GM12878 (cell line): ENCODE measurements around the gene TPP2. TPM values are rescaled to one million over a fixed set of nuclear protein-coding genes. Genes with fewer than 3 reads are reported as not detected.

Source experiments
- ATAC-seq: fragments of 200-7000 bp; cut with Tn5 transposase; 3 replicates; pipeline ENCODE4 v1.9.1; 2020; ENCODE audit warnings: mild to moderate bottlenecking, moderate library complexity
- BruUV-seq: library from RNA; stranded (reverse); fragments of 400-500 nt; replicated peaks from 2 replicates; lab custom pipeline; 2021; lab: Mats Ljungman, UMichigan
- CTCF ChIA-PET: fragments of 300-600 bp; sonication (Branson Sonifier 250); formaldehyde crosslinking; extraction: SDS; loops from one replicate; lab custom pipeline; 2021; ENCODE audit warnings: inconsistent platforms; lab: Yijun Ruan, JAX
- POLR2A ChIA-PET: fragments of 350-600 bp; formaldehyde crosslinking; extraction: SDS; loops from one replicate; lab custom pipeline; 2021; ENCODE audit warnings: inconsistent platforms; lab: Charles Lee
- RAD21 ChIA-PET: fragments of 300-600 bp; sonication (Branson Sonifier 250); formaldehyde crosslinking; loops from one replicate; lab custom pipeline; 2023; ENCODE audit warnings: antibody characterized with exemption; ENCODE audit not compliant: unreplicated experiment; lab: Charles Lee
- SMC1A ChIA-PET: fragments of 300-600 bp; sonication (Branson Sonifier 250); formaldehyde crosslinking; loops from one replicate; lab custom pipeline; 2023; ENCODE audit not compliant: unreplicated experiment, uncharacterized antibody; lab: Charles Lee
- DNase-seq: peaks from one replicate; pipeline ENCODE4 v3.0.0-alpha.2; 2011; ENCODE audit warnings: low read depth, low spot score
- FAIRE-seq: peaks from 3 replicates; lab custom pipeline; 2011; peaks lifted over from hg19 to GRCh38; lab: Jason Lieb, UNC
- H2AFZ ChIP-seq: 2 replicates; pipeline ENCODE4 v1.6.0; 2011; ENCODE audit warnings: low read depth, low read length, control low read depth; ENCODE audit not compliant: control insufficient read depth
- H3K27ac ChIP-seq: 2 replicates; pipeline ENCODE4 v1.5.1; 2011; ENCODE audit warnings: control low read depth; ENCODE audit not compliant: control insufficient read depth, insufficient read depth
- H3K27me3 ChIP-seq, 2 experiments: replicated peaks in 1 of 2; 2 replicates each; pipeline versions ENCODE4 v1.6.0 to v1.6.1; 2011; ENCODE audit warnings: low read length in 1 of 2; ENCODE audit not compliant: control insufficient read depth in 2 of 2, insufficient read depth in 2 of 2
- H3K36me3 ChIP-seq, 2 experiments: 2 replicates each; pipeline ENCODE4 v1.5.1; 2011; ENCODE audit warnings: low read length in 1 of 2; ENCODE audit not compliant: control insufficient read depth in 2 of 2, insufficient read depth in 2 of 2
- H3K4me1 ChIP-seq: 2 replicates; pipeline ENCODE4 v1.6.1; 2011; ENCODE audit warnings: mild to moderate bottlenecking, low read length, moderate library complexity, mixed read lengths; ENCODE audit not compliant: control insufficient read depth, insufficient read depth
- H3K4me2 ChIP-seq: 2 replicates; pipeline ENCODE4 v1.6.0; 2011; ENCODE audit warnings: control low read depth; ENCODE audit not compliant: control insufficient read depth, insufficient read depth
- H3K4me3 ChIP-seq: fragments of 200-600 bp; sonication (generic); 2 replicates; pipeline ENCODE4 v1.5.1; 2016
- H3K79me2 ChIP-seq: 2 replicates; pipeline ENCODE4 v1.6.0; 2011; ENCODE audit warnings: low read length; ENCODE audit not compliant: control insufficient read depth, insufficient read depth
- H3K9ac ChIP-seq: 2 replicates; pipeline ENCODE4 v1.8.0; 2011; ENCODE audit warnings: low read length, control low read depth, mixed read lengths; ENCODE audit not compliant: control insufficient read depth, insufficient read depth
- H3K9me3 ChIP-seq: replicated peaks from 3 replicates; pipeline ENCODE4 v1.5.1; 2011; ENCODE audit warnings: mild to moderate bottlenecking, low read length; ENCODE audit not compliant: control insufficient read depth, insufficient read depth
- H4K20me1 ChIP-seq: 2 replicates; pipeline ENCODE4 v1.6.0; 2011; ENCODE audit not compliant: control insufficient read depth, insufficient read depth
- GABPA ChIP-seq: IDR thresholded peaks from 2 replicates; pipeline ENCODE4 v1.6.1; 2014; ENCODE audit warnings: antibody characterized with exemption, low read depth, mild to moderate bottlenecking, inconsistent platforms
- IRF4 ChIP-seq: IDR thresholded peaks from 2 replicates; pipeline ENCODE4 v1.6.1; 2011; ENCODE audit warnings: low read depth, low read length
- KLF5 ChIP-seq: fragments of 450-650 bp; IDR thresholded peaks from 2 replicates; pipeline ENCODE4 v1.6.1; 2014; ENCODE audit warnings: mild to moderate bottlenecking; ENCODE audit not compliant: partially characterized antibody
- MEF2A ChIP-seq: IDR thresholded peaks from 2 replicates; pipeline ENCODE4 v1.6.1; 2011; ENCODE audit warnings: low read depth, mild to moderate bottlenecking, low read length, moderate library complexity; ENCODE audit not compliant: insufficient read depth
- MYB ChIP-seq: fragments of 150-350 bp; IDR thresholded peaks from 2 replicates; pipeline ENCODE4 v1.6.1; 2014; ENCODE audit warnings: mild to moderate bottlenecking, low read depth, low read length, borderline replicate concordance
- NFXL1 ChIP-seq: fragments of 450-650 bp; IDR thresholded peaks from 2 replicates; pipeline ENCODE4 v1.6.1; 2017; ENCODE audit warnings: antibody characterized with exemption, mild to moderate bottlenecking, borderline replicate concordance
- TAF1 ChIP-seq: IDR thresholded peaks from 2 replicates; pipeline ENCODE4 v1.6.1; 2011; ENCODE audit warnings: mild to moderate bottlenecking, low read depth, low read length, borderline replicate concordance
- ZZZ3 ChIP-seq: IDR thresholded peaks from 2 replicates; pipeline ENCODE4 v1.6.1; 2011; ENCODE audit warnings: low read depth; ENCODE audit not compliant: control insufficient read depth, insufficient read length
- WGBS: methylation state at CpG from one replicate; pipeline ENCODE4 v1.1.6; 2016; ENCODE audit warnings: low lambda C conversion rate; ENCODE audit not compliant: insufficient replicate concordance, insufficient coverage; ENCODE audit errors: missing lambda C conversion rate; 5-methylcytosine and 5-hydroxymethylcytosine counted together
- in situ Hi-C: fragments of 300-500 bp; cut with MboI; formaldehyde crosslinking; loops from 9 replicates; pipeline ENCODE4 v1.14.3; 2018; ENCODE audit warnings: mixed read lengths
- intact Hi-C: fragments of 100-400 bp; cut with micrococcal nuclease; formaldehyde crosslinking; loops from one replicate; pipeline ENCODE4 v1.14.2; 2022; ENCODE audit not compliant: unreplicated experiment
- polyA plus RNA-seq, 11 experiments: library from polyadenylated mRNA; depleted of rRNA in 4 of 11; unstranded in 6 of 11; stranded (reverse) in 5 of 11; fragments of >200 nt; fragmentation: Nextera tagmentation in 4 of 11; fragmentation: Illumina TruSeq in 1 of 11; extraction: Ambion mirVana in 4 of 11; extraction: Trizol in 1 of 11; gene quantifications; 1 replicate in 1 of 11; 2 replicates in 10 of 11; pipeline versions ENCODE4 v1.2.1 to v1.2.3, GENCODE V29; 2011 to 2016; ENCODE audit warnings: inconsistent platforms in 2 of 11, missing spikeins in 2 of 11, low read depth in 1 of 11
- total RNA-seq, 4 experiments: library from RNA; depleted of rRNA in 3 of 4; stranded (reverse); fragments of >200 nt in 3 of 4; fragmentation: Illumina TruSeq in 1 of 4; extraction: Trizol in 1 of 4; gene quantifications; 2 replicates each; pipeline versions ENCODE4 v1.2.1 to v1.2.3, GENCODE V29; 2013 to 2021
- TF ChIP-seq, protein P1 (sequence below): fragments of 450-650 bp; formaldehyde crosslinking; IDR thresholded peaks from 2 replicates; pipeline ENCODE4 v1.4.0; 2020; ENCODE audit warnings: mild to moderate bottlenecking, moderate library complexity
- TF ChIP-seq, protein P2 (sequence below): fragments of 450-650 bp; IDR thresholded peaks from 2 replicates; pipeline ENCODE4 v1.6.1; 2018; ENCODE audit warnings: borderline replicate concordance, mild to moderate bottlenecking; ENCODE audit not compliant: partially characterized antibody
- TF ChIP-seq, protein P3 (sequence below): fragments of 150-350 bp; IDR thresholded peaks from 2 replicates; pipeline ENCODE4 v1.6.1; 2014; ENCODE audit warnings: mild to moderate bottlenecking, low read depth, low read length

The TPP2 gene
- total and polyA plus RNA-seq, 10 of the 15 experiments (the other 5 are each of a cell fraction or from before 2014, with no cell fraction given): 18.4 to 82.3 (median 55.4) TPM

DNA sequence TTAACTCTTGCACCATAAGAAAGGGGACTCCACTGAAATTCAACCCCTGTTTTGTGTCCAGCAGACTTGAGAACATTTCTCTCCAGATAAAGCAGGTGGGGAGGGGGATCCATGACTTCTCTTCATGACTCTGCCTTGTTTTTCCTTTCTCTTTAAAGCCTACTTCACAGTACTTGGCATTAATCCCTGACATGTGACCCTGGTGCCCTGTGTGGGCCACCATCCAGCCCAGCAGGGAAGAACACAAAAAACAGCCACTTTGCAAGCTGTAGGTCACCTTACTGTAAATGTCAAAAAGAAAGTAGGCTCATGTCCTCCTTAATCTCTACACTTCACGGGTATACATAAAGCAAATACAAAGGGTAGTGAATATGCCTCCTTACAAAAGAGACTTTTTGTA, 30.3 kb upstream of the TPP2 start:
- no TSS peak for BruUV-seq
- no peak for DNase-seq
- FAIRE-seq: no peak
- CTCF ChIA-PET: interaction anchor here (0.6 to 2.0 kb wide), 4 partner anchors 11 to 34 kb away, joined by 3 to 10 read pairs (median 5); no protein-coding TSS in a partner anchor
- WGBS: 11% methylated on average over 1 of the region's 1 CpG
- Histone ChIP-seq H3K36me3 (no peaks in the 10 kb centered on the region), H3K4me1 (no peaks in the 10 kb centered on the region), H3K27me3 (peaks cover 0 to 7% of the 10 kb centered on the region in 2 experiments; a peak in 2 of 4 replicates), H4K20me1 (no peaks in the 10 kb centered on the region), H2AFZ (no peak overlapping the region)
- SMC1A ChIA-PET: interaction anchor here (0.8 to 1.8 kb wide), 2 partner anchors 8 to 18 kb away, joined by 4 read pairs; no protein-coding TSS in a partner anchor
- intact Hi-C loops: no loop called here
- TF ChIP-seq, protein P1, sequence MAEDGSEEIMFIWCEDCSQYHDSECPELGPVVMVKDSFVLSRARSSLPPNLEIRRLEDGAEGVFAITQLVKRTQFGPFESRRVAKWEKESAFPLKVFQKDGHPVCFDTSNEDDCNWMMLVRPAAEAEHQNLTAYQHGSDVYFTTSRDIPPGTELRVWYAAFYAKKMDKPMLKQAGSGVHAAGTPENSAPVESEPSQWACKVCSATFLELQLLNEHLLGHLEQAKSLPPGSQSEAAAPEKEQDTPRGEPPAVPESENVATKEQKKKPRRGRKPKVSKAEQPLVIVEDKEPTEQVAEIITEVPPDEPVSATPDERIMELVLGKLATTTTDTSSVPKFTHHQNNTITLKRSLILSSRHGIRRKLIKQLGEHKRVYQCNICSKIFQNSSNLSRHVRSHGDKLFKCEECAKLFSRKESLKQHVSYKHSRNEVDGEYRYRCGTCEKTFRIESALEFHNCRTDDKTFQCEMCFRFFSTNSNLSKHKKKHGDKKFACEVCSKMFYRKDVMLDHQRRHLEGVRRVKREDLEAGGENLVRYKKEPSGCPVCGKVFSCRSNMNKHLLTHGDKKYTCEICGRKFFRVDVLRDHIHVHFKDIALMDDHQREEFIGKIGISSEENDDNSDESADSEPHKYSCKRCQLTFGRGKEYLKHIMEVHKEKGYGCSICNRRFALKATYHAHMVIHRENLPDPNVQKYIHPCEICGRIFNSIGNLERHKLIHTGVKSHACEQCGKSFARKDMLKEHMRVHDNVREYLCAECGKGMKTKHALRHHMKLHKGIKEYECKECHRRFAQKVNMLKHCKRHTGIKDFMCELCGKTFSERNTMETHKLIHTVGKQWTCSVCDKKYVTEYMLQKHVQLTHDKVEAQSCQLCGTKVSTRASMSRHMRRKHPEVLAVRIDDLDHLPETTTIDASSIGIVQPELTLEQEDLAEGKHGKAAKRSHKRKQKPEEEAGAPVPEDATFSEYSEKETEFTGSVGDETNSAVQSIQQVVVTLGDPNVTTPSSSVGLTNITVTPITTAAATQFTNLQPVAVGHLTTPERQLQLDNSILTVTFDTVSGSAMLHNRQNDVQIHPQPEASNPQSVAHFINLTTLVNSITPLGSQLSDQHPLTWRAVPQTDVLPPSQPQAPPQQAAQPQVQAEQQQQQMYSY (CRISPR knock-in tag): no peak
- TF ChIP-seq IRF4: no peak
- TF ChIP-seq KLF5: no peak
- TF ChIP-seq MEF2A: no peak
- no peak for TF ChIP-seq MYB
- TF ChIP-seq, protein P2, sequence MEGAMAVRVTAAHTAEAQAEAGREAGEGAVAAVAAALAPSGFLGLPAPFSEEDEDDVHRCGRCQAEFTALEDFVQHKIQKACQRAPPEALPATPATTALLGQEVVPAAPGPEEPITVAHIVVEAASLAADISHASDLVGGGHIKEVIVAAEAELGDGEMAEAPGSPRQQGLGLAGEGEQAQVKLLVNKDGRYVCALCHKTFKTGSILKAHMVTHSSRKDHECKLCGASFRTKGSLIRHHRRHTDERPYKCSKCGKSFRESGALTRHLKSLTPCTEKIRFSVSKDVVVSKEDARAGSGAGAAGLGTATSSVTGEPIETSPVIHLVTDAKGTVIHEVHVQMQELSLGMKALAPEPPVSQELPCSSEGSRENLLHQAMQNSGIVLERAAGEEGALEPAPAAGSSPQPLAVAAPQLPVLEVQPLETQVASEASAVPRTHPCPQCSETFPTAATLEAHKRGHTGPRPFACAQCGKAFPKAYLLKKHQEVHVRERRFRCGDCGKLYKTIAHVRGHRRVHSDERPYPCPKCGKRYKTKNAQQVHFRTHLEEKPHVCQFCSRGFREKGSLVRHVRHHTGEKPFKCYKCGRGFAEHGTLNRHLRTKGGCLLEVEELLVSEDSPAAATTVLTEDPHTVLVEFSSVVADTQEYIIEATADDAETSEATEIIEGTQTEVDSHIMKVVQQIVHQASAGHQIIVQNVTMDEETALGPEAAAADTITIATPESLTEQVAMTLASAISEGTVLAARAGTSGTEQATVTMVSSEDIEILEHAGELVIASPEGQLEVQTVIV: no peak
- TF ChIP-seq NFXL1: no peak
- no peak for TF ChIP-seq TAF1
- TF ChIP-seq ZZZ3: no peak
- no peak for TF ChIP-seq GABPA
- TF ChIP-seq, protein P3, sequence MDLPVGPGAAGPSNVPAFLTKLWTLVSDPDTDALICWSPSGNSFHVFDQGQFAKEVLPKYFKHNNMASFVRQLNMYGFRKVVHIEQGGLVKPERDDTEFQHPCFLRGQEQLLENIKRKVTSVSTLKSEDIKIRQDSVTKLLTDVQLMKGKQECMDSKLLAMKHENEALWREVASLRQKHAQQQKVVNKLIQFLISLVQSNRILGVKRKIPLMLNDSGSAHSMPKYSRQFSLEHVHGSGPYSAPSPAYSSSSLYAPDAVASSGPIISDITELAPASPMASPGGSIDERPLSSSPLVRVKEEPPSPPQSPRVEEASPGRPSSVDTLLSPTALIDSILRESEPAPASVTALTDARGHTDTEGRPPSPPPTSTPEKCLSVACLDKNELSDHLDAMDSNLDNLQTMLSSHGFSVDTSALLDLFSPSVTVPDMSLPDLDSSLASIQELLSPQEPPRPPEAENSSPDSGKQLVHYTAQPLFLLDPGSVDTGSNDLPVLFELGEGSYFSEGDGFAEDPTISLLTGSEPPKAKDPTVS: no peak
- TF ChIP-seq, all 136 proteins: peak for 0
- Histone ChIP-seq H3K9ac (no peak overlapping the region), H3K79me2 (no peaks in the 10 kb centered on the region), H3K27ac (no peak overlapping the region), H3K4me3 (no peak overlapping the region), H3K9me3 (no peaks in the 10 kb centered on the region), H3K4me2 (no peak overlapping the region)
- ATAC-seq: no peak
- in situ Hi-C loops: no loop called here
- ChIA-PET POLR2A (interaction anchor here (0.6 kb wide), 1 partner anchor 146 kb away, joined by 4 read pairs; no protein-coding TSS in a partner anchor), RAD21 (no interaction called here)
